ENCODE results near the gene DIRAS3.
"Not testable (repeated sequence)": the region's sequence is repeated elsewhere in the genome, so short reads cannot be mapped to it uniquely, and the experiment has no call there.

DIRAS3 gene

DNA sequence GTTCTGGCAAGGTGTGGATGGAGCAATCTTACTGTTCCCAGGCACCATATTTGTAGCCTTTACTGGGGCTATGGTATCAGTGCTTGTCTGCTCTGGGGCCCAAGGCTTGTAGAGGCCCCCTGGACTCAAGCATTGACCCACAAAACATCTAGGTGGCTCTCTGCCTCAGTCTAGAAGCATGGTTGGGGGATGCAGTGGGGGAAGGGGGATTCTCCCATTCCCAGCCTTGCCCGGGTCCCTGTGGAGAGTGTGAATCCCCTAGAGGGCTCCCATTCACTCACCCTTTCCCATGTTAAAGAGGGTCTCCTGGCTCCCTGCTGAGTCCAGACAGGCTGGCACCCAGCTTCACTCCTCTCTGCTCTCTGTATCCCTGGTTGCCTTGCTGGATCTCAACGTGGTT lies 28.2 kb upstream of the DIRAS3 start:
- ChIA-PET CTCF (no interaction called here), POLR2A (ENCODE audit: low non-redundant PET) (no interaction called here)
- H3K27ac ChIP-seq, result no peak overlapping the region
- DNase-seq (ENCODE audit: low spot score), result no peak
- TF ChIP-seq, protein P1, sequence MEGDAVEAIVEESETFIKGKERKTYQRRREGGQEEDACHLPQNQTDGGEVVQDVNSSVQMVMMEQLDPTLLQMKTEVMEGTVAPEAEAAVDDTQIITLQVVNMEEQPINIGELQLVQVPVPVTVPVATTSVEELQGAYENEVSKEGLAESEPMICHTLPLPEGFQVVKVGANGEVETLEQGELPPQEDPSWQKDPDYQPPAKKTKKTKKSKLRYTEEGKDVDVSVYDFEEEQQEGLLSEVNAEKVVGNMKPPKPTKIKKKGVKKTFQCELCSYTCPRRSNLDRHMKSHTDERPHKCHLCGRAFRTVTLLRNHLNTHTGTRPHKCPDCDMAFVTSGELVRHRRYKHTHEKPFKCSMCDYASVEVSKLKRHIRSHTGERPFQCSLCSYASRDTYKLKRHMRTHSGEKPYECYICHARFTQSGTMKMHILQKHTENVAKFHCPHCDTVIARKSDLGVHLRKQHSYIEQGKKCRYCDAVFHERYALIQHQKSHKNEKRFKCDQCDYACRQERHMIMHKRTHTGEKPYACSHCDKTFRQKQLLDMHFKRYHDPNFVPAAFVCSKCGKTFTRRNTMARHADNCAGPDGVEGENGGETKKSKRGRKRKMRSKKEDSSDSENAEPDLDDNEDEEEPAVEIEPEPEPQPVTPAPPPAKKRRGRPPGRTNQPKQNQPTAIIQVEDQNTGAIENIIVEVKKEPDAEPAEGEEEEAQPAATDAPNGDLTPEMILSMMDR (conservative IDR thresholded peaks at IDR 0.05; ENCODE audit: low read depth), result no peak

- H3K27ac ChIP-seq, result no peak overlapping the region
- no peak for DNase-seq (ENCODE audit: low spot score)
- TF ChIP-seq, protein P1 (conservative IDR thresholded peaks at IDR 0.05; ENCODE audit: low read depth), result no peak
- ChIA-PET CTCF (no interaction called here), POLR2A (ENCODE audit: low non-redundant PET) (no interaction called here)
Observed at GRCh38 chr1:68074472-68074871, 24.0 kb upstream of the DIRAS3 start.

GRCh38 chr1:68065766-68066165 lies 15.3 kb upstream of the DIRAS3 start:
- ChIA-PET POLR2A (ENCODE audit: low non-redundant PET) (no interaction called here), CTCF (interaction anchor here (0.6 kb wide), 1 partner anchor 173 kb away, joined by 4 read pairs; no protein-coding TSS in a partner anchor)
- DNase-seq (ENCODE audit: low spot score), result no peak
- H3K27ac ChIP-seq, result no peak overlapping the region
- TF ChIP-seq, protein P1 (conservative IDR thresholded peaks at IDR 0.05; ENCODE audit: low read depth), result no peak

DNA sequence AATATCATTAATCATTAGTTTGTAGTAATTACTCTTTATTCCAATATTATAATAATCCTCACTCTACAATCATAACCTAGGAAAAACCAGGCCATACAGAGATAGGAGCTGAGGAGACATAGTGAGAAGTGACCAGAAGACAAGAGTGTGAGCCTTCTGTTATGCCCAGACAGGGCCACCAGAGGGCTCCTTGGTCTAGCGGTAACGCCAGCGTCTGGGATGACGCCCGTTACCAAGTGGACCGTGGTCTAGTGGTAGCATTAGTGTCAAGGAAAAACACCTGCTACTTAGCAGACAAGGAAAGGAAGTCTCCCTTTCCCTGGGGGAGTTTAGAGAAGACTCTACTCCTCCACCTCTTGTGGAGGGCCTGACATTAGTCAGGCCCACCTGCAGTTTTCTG lies 7.6 kb upstream of the DIRAS3 start:
- CTCF ChIA-PET, result not testable (repeated sequence)

GRCh38 chr1:68057564-68057963 lies 7.1 kb upstream of the DIRAS3 start:
- DNase-seq (ENCODE audit: low spot score), result no peak
- ChIA-PET CTCF (no interaction called here), POLR2A (ENCODE audit: low non-redundant PET) (no interaction called here)
- TF ChIP-seq, protein P1 (conservative IDR thresholded peaks at IDR 0.05; ENCODE audit: low read depth), result no peak
- no peak overlapping the region for H3K27ac ChIP-seq

More for the DNA sequence above, 7.6 kb upstream of the DIRAS3 start:
- POLR2A ChIA-PET (ENCODE audit: low non-redundant PET); DNase-seq (ENCODE audit: low spot score); H3K27ac ChIP-seq: not testable (repeated sequence)

GRCh38 chr1:68057050-68057449 lies 6.6 kb upstream of the DIRAS3 start:
- ChIA-PET CTCF (interaction anchor here (0.6 kb wide), 1 partner anchor 971 kb away, joined by 3 read pairs; no protein-coding TSS in a partner anchor), POLR2A (ENCODE audit: low non-redundant PET) (no interaction called here)
- H3K27ac ChIP-seq, result no peak overlapping the region
- no peak for DNase-seq (ENCODE audit: low spot score)
- TF ChIP-seq, protein P1 (conservative IDR thresholded peaks at IDR 0.05; ENCODE audit: low read depth), result no peak

- POLR2A ChIA-PET (ENCODE audit: low non-redundant PET), result no interaction called here
- no peak overlapping the region for H3K27ac ChIP-seq
- CTCF ChIA-PET, result interaction anchor here (0.6 kb wide), 2 partner anchors 126 to 202 kb away, joined by 3 read pairs; no protein-coding TSS in a partner anchor
- peak; percentile 10 for DNase-seq (ENCODE audit: low spot score)
- TF ChIP-seq, protein P1 (conservative IDR thresholded peaks at IDR 0.05; ENCODE audit: low read depth), result no peak
Observed at GRCh38 chr1:68051475-68051874, 1.0 kb upstream of the DIRAS3 start.
